H9 (cell line): ENCODE results near the gene WDR73. TPM values are rescaled to one million over a fixed set of nuclear protein-coding genes. Genes with fewer than 3 reads are reported as not detected.

Experiments
- DNase-seq: peaks from one replicate; pipeline ENCODE4 v3.0.0-alpha.2; 2017
- H2AFZ ChIP-seq: one replicate; pipeline ENCODE4 v1.6.1; 2013; ENCODE audit warnings: mild to moderate bottlenecking, low read length, control low read depth, moderate library complexity
- H2AK5ac ChIP-seq: 2 replicates; pipeline ENCODE4 v1.6.1; 2013; ENCODE audit warnings: low read length, control low read depth, mixed read lengths; ENCODE audit not compliant: insufficient read length
- H2BK120ac ChIP-seq: one replicate; pipeline ENCODE4 v1.6.1; 2013; ENCODE audit warnings: low read depth, mild to moderate bottlenecking, low read length, control low read depth, inconsistent platforms; ENCODE audit not compliant: poor library complexity, severe bottlenecking
- H2BK12ac ChIP-seq: 2 replicates; pipeline ENCODE4 v1.6.1; 2013; ENCODE audit warnings: low read length, control low read depth, mixed read lengths, low read depth; ENCODE audit not compliant: insufficient read length
- H2BK15ac ChIP-seq: 2 replicates; pipeline ENCODE4 v1.6.1; 2013; ENCODE audit warnings: low read depth, low read length, control low read depth
- H2BK20ac ChIP-seq: one replicate; pipeline ENCODE4 v1.6.1; 2013; ENCODE audit warnings: low read depth, mild to moderate bottlenecking, low read length, control low read depth, inconsistent platforms; ENCODE audit not compliant: poor library complexity, severe bottlenecking
- H2BK5ac ChIP-seq: 2 replicates; pipeline ENCODE4 v1.6.1; 2013; ENCODE audit warnings: low read length, control low read depth, mixed read lengths; ENCODE audit not compliant: insufficient read length
- H3K14ac ChIP-seq: 2 replicates; pipeline ENCODE4 v1.6.1; 2013; ENCODE audit warnings: low read length, control low read depth; ENCODE audit not compliant: insufficient read depth
- H3K18ac ChIP-seq: 2 replicates; pipeline ENCODE4 v1.6.1; 2013; ENCODE audit warnings: low read depth, mild to moderate bottlenecking, mixed read lengths, low read length, control low read depth; ENCODE audit not compliant: insufficient read length
- H3K23ac ChIP-seq: 2 replicates; pipeline ENCODE4 v1.6.1; 2013; ENCODE audit warnings: low read length, control low read depth, mixed read lengths, low read depth; ENCODE audit not compliant: insufficient read length
- H3K23me2 ChIP-seq: 2 replicates; pipeline ENCODE4 v1.6.1; 2013; ENCODE audit warnings: low read depth, mild to moderate bottlenecking, mixed read lengths, low read length, control low read depth; ENCODE audit not compliant: insufficient read length, poor library complexity, severe bottlenecking
- H3K27ac ChIP-seq: 2 replicates; pipeline ENCODE4 v1.5.1; 2013; ENCODE audit warnings: low read length, control low read depth, mixed read lengths, low read depth; ENCODE audit not compliant: insufficient read length
- H3K27me3 ChIP-seq: 2 replicates; pipeline ENCODE4 v1.6.1; 2013; ENCODE audit warnings: low read length, control low read depth, inconsistent platforms; ENCODE audit not compliant: insufficient read depth
- H3K4ac ChIP-seq: 2 replicates; pipeline ENCODE4 v1.6.1; 2013; ENCODE audit warnings: low read depth, mild to moderate bottlenecking, control low read depth, inconsistent platforms, low read length, moderate library complexity
- H3K4me1 ChIP-seq: 2 replicates; pipeline ENCODE4 v1.6.1; 2013; ENCODE audit warnings: low read length, control low read depth, inconsistent platforms; ENCODE audit not compliant: insufficient read depth
- H3K4me2 ChIP-seq: 2 replicates; pipeline ENCODE4 v1.6.1; 2013; ENCODE audit warnings: low read length, control low read depth, mixed read lengths; ENCODE audit not compliant: insufficient read length, insufficient read depth
- H3K56ac ChIP-seq: 2 replicates; pipeline ENCODE4 v1.6.1; 2013; ENCODE audit warnings: low read depth, mild to moderate bottlenecking, mixed read lengths, low read length, control low read depth; ENCODE audit not compliant: insufficient read length
- H3K79me1 ChIP-seq: 2 replicates; pipeline ENCODE4 v1.6.1; 2013; ENCODE audit warnings: low read depth, mild to moderate bottlenecking, moderate library complexity, low read length, control low read depth, inconsistent platforms; ENCODE audit not compliant: insufficient read depth, poor library complexity, severe bottlenecking
- H3K79me2 ChIP-seq: 2 replicates; pipeline ENCODE4 v1.6.1; 2013; ENCODE audit warnings: low read length, control low read depth, inconsistent platforms; ENCODE audit not compliant: insufficient read depth
- H3K9ac ChIP-seq: 2 replicates; pipeline ENCODE4 v1.6.1; 2013; ENCODE audit warnings: low read length, control low read depth, mixed read lengths; ENCODE audit not compliant: insufficient read length; ENCODE audit errors: extremely low read depth
- H3K9me3 ChIP-seq: one replicate; pipeline ENCODE4 v1.6.1; 2013; ENCODE audit warnings: low read depth, low read length, inconsistent platforms; ENCODE audit not compliant: control insufficient read depth
- H3T11ph ChIP-seq: one replicate; pipeline ENCODE4 v1.6.1; 2013; ENCODE audit warnings: mild to moderate bottlenecking, low read length, control low read depth, inconsistent platforms
- H4K20me1 ChIP-seq: one replicate; pipeline ENCODE4 v1.6.1; 2013; ENCODE audit not compliant: control insufficient read depth, insufficient read length, insufficient read depth
- H4K5ac ChIP-seq: 2 replicates; pipeline ENCODE4 v1.6.1; 2013; ENCODE audit warnings: low read depth, mild to moderate bottlenecking, mixed read lengths, low read length, control low read depth; ENCODE audit not compliant: insufficient read length
- H4K8ac ChIP-seq: replicated peaks from 2 replicates; pipeline ENCODE4 v1.6.1; 2013; ENCODE audit warnings: low read length, control low read depth, mixed read lengths, low read depth; ENCODE audit not compliant: insufficient read length
- H4K91ac ChIP-seq: 2 replicates; pipeline ENCODE4 v1.6.1; 2013; ENCODE audit warnings: low read depth, mild to moderate bottlenecking, moderate library complexity, mixed read lengths, low read length, control low read depth; ENCODE audit not compliant: insufficient read length
- H3K27ac Mint-ChIP-seq, 3 experiments: 2 replicates in 2 of 3; 3 replicates in 1 of 3; pipeline ENCODE4 v1.8.0; 2020 to 2021; ENCODE audit warnings: mixed read lengths in 3 of 3, mild to moderate bottlenecking in 1 of 3, moderate library complexity in 1 of 3
- H3K27me3 Mint-ChIP-seq: 2 replicates; pipeline ENCODE4 v1.8.0; 2021; ENCODE audit warnings: low read depth, mild to moderate bottlenecking, moderate library complexity, mixed read lengths
- H3K36me3 Mint-ChIP-seq, 3 experiments: 2 replicates in 2 of 3; 3 replicates in 1 of 3; pipeline ENCODE4 v1.8.0; 2020 to 2021; ENCODE audit warnings: low read depth in 3 of 3, mixed read lengths in 3 of 3; ENCODE audit not compliant: insufficient read depth in 1 of 3
- H3K4me1 Mint-ChIP-seq, 2 experiments: 2 replicates each; pipeline ENCODE4 v1.8.0; 2020; ENCODE audit warnings: mixed read lengths in 2 of 2
- H3K4me3 Mint-ChIP-seq, 2 experiments: 2 replicates in 1 of 2; 3 replicates in 1 of 2; pipeline ENCODE4 v1.8.0; 2020 to 2021; ENCODE audit warnings: mild to moderate bottlenecking in 2 of 2, mixed read lengths in 2 of 2, moderate library complexity in 1 of 2
- H3K9me3 Mint-ChIP-seq, 2 experiments: 2 replicates in 1 of 2; 3 replicates in 1 of 2; pipeline ENCODE4 v1.8.0; 2020; ENCODE audit warnings: mild to moderate bottlenecking in 2 of 2, mixed read lengths in 2 of 2, moderate library complexity in 1 of 2
- CTCF ChIP-seq: fragments of 200-600 bp; sonication (generic); conservative IDR thresholded peaks from 3 replicates; pipeline ENCODE4 v1.8.0; 2021; ENCODE audit warnings: antibody characterized with exemption, mild to moderate bottlenecking
- whole genome bisulfite sequencing: extraction: QIAGEN DNeasy Blood & Tissue Kit; methylation state at CpG from one replicate; pipeline ENCODE4 v1.1.7; 2013; ENCODE audit warnings: missing lambda C conversion rate, low lambda C conversion rate, mixed read lengths; ENCODE audit not compliant: insufficient read length; ENCODE audit errors: extremely low coverage; 5-methylcytosine and 5-hydroxymethylcytosine counted together
- total RNA-seq: library from RNA; stranded (reverse); gene quantifications from 2 replicates; pipeline ENCODE4 v1.2.1, GENCODE V29; 2021

The WDR73 gene
- total RNA-seq, 1 experiment from 2014 or later, result 41.6 TPM

GRCh38 chr15:84653584-84653909 is 536 bp downstream of the WDR73 start:
- Histone ChIP-seq H2AFZ (no peak overlapping the region), H2BK15ac (no peak overlapping the region), H3K18ac (peak overlapping the region; percentile 8), H3K56ac (no peak overlapping the region), H4K91ac (no peak overlapping the region), H2BK5ac (no peak overlapping the region), H3K14ac (0 out of 2 replicates have a peak overlapping the region, but pooled peaks have one; percentile 5), H3K4me2 (peak overlapping the region; percentile 91), H3K27ac (no peak overlapping the region), H2BK12ac (no peak overlapping the region), H4K20me1 (no peaks in the 10 kb centered on the region), H3K23ac (no peak overlapping the region), H2BK20ac (no peak overlapping the region), H4K8ac (no peak overlapping the region), H3T11ph (no peak overlapping the region), H3K4me1 (no peaks in the 10 kb centered on the region), H2BK120ac (no peak overlapping the region), H3K9ac (peak overlapping the region; percentile 88), H4K5ac (no peak overlapping the region), H3K4ac (no peak overlapping the region), H3K79me1 (no peaks in the 10 kb centered on the region), H3K27me3 (no peaks in the 10 kb centered on the region; the same call in 1 of the 2 replicates), H3K23me2 (peaks cover 12% of the 10 kb centered on the region), H3K9me3 (no peaks in the 10 kb centered on the region), H3K79me2 (no peaks in the 10 kb centered on the region), H2AK5ac (no peak overlapping the region)
- H3K36me3 Mint-ChIP-seq, result peaks cover 14 to 35% (median 26%) of the 10 kb centered on the region in 3 experiments
- peak overlapping the region; percentile 95 to 98 for H3K4me3 Mint-ChIP-seq
- H3K9me3 Mint-ChIP-seq, result no peaks in the 10 kb centered on the region; a peak in 1 of 5 replicates
- peak overlapping the region; percentile 88 to 98 (median 98) for H3K27ac Mint-ChIP-seq
- peaks cover 12 to 15% of the 10 kb centered on the region in 2 experiments for H3K4me1 Mint-ChIP-seq
- no peak for TF ChIP-seq CTCF
- no peak for DNase-seq
- H3K27me3 Mint-ChIP-seq, result peaks cover 27% of the 10 kb centered on the region
- no CpG with 5 or more reads among the region's 7 CpGs for WGBS
